Brain microvascular endothelial cell (primary cell): ENCODE measurements around the gene TFAP2E.

ENCODE experiments used
- DNase-seq: peaks from one replicate; pipeline ENCODE4 v3.0.0-alpha.2; 2020
- H3K27ac ChIP-seq: fragments of 250-450 bp; sonication (Bioruptor Pico); 2 replicates; pipeline ENCODE4 v1.5.1; 2020; ENCODE audit warnings: mild to moderate bottlenecking, moderate library complexity
- H3K27me3 ChIP-seq: fragments of 250-450 bp; sonication (Bioruptor Pico); replicated peaks from 2 replicates; pipeline ENCODE4 v1.5.1; 2020; ENCODE audit warnings: mild to moderate bottlenecking
- H3K36me3 ChIP-seq: fragments of 250-450 bp; sonication (Bioruptor Pico); replicated peaks from 2 replicates; pipeline ENCODE4 v1.5.1; 2020; ENCODE audit warnings: mild to moderate bottlenecking
- H3K4me3 ChIP-seq: 2 replicates; pipeline ENCODE4 v1.5.1; 2011; ENCODE audit warnings: low read depth, mild to moderate bottlenecking, control low read depth, low read length, moderate library complexity
- CTCF ChIP-seq: IDR thresholded peaks from 2 replicates; pipeline ENCODE4 v1.5.1; 2011; ENCODE audit warnings: low read depth, mild to moderate bottlenecking, moderate library complexity, low read length, control low read depth, inconsistent platforms; ENCODE audit errors: missing control alignments
- in situ Hi-C: cut with HindIII; loops from 2 replicates; pipeline ENCODE4 v1.10.0; 2017; ENCODE audit warnings: low sequenced_read_pairs, low pct_ligation_motif_present

The TFAP2E gene

GRCh38 chr1:35594005-35594760 is 21.1 kb downstream of the TFAP2E start:
- H3K4me3 ChIP-seq = no peak overlapping the region
- H3K27ac ChIP-seq = no peak overlapping the region
- TF ChIP-seq CTCF = no peak
- H3K36me3 ChIP-seq = peaks cover 4% of the 10 kb centered on the region
- no peak for DNase-seq
- in situ Hi-C loops = no loop called here
- no peaks in the 10 kb centered on the region for H3K27me3 ChIP-seq

GRCh38 chr1:35595684-35596083 is 22.6 kb downstream of the TFAP2E start:
- Histone ChIP-seq H3K27ac (no peak overlapping the region), H3K27me3 (no peaks in the 10 kb centered on the region), H3K4me3 (no peak overlapping the region), H3K36me3 (peaks cover 7% of the 10 kb centered on the region)
- in situ Hi-C loops = no loop called here
- no peak for DNase-seq
- no peak for TF ChIP-seq CTCF

- TF ChIP-seq CTCF = no peak
- DNase-seq = no peak
- Histone ChIP-seq H3K27ac (no peak overlapping the region), H3K27me3 (no peaks in the 10 kb centered on the region), H3K4me3 (no peak overlapping the region), H3K36me3 (peaks cover 23% of the 10 kb centered on the region)
- in situ Hi-C loops = no loop called here
These were observed 24.8 kb downstream of the TFAP2E start for GRCh38 chr1:35597870-35598269.

GRCh38 chr1:35598895-35599294 is 25.8 kb downstream of the TFAP2E start:
- H3K4me3 ChIP-seq = no peak overlapping the region
- DNase-seq = no peak
- no peak overlapping the region for H3K27ac ChIP-seq
- TF ChIP-seq CTCF = no peak
- H3K36me3 ChIP-seq = peaks cover 31% of the 10 kb centered on the region
- no peaks in the 10 kb centered on the region for H3K27me3 ChIP-seq
- in situ Hi-C loops = no loop called here

- Histone ChIP-seq H3K36me3 (peaks cover 31% of the 10 kb centered on the region), H3K27ac (no peak overlapping the region), H3K4me3 (no peak overlapping the region), H3K27me3 (no peaks in the 10 kb centered on the region)
- DNase-seq = no peak
- no peak for TF ChIP-seq CTCF
- in situ Hi-C loops = no loop called here
These were observed 26.3 kb downstream of the TFAP2E start for GRCh38 chr1:35599411-35599810.

GRCh38 chr1:35600593-35600992 is 27.5 kb downstream of the TFAP2E start:
- no peak for DNase-seq
- Histone ChIP-seq H3K27ac (no peak overlapping the region), H3K36me3 (peaks cover 31% of the 10 kb centered on the region), H3K27me3 (no peaks in the 10 kb centered on the region), H3K4me3 (no peak overlapping the region)
- in situ Hi-C loops = no loop called here
- TF ChIP-seq CTCF = no peak
